OCI-LY1 (cell line): ENCODE results near the gene TTC38.

Experiments used
- EZH2 ChIP-seq: fragments of 200-600 bp; sonication (generic), shearing (Covaris generic); IDR thresholded peaks from 2 replicates; pipeline ENCODE4 v1.8.0; 2017; ENCODE audit warnings: borderline replicate concordance, mixed run types, mild to moderate bottlenecking, antibody characterized with exemption, low read length, moderate library complexity, mixed read lengths
- TF ChIP-seq, protein P1 (sequence below): fragments of 200-600 bp; sonication (generic), shearing (Covaris generic); IDR thresholded peaks from 2 replicates; pipeline ENCODE4 v1.5.1; 2017; ENCODE audit warnings: mild to moderate bottlenecking, antibody characterized with exemption, low read length, moderate library complexity, mixed read lengths

DNA sequence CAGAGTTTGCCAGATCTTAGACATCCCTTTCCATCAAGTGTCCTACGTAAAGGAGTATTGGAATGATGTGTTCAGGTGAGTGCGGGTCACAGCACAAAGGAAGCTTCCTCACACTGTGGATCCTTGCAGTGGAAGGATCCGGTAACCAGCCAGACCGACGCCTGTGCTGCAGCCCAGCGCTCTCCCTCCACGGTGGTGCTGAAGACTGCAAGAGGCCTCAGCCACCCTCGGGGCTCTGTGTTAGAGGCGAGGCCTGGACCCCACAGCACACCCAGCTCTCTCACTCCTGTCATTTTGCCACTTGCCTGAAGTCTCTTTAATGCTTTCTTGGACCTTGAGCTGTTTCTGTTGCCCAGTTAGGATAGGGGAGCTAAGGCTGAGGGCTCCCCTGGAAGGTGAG is 70.1 kb downstream of the TTC38 start:
- TF ChIP-seq, protein P1, sequence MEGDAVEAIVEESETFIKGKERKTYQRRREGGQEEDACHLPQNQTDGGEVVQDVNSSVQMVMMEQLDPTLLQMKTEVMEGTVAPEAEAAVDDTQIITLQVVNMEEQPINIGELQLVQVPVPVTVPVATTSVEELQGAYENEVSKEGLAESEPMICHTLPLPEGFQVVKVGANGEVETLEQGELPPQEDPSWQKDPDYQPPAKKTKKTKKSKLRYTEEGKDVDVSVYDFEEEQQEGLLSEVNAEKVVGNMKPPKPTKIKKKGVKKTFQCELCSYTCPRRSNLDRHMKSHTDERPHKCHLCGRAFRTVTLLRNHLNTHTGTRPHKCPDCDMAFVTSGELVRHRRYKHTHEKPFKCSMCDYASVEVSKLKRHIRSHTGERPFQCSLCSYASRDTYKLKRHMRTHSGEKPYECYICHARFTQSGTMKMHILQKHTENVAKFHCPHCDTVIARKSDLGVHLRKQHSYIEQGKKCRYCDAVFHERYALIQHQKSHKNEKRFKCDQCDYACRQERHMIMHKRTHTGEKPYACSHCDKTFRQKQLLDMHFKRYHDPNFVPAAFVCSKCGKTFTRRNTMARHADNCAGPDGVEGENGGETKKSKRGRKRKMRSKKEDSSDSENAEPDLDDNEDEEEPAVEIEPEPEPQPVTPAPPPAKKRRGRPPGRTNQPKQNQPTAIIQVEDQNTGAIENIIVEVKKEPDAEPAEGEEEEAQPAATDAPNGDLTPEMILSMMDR: no peak
- TF ChIP-seq EZH2: no peak
